OCI-LY3 (cell line): ENCODE data around the gene ZNF639.

ENCODE experiments used
- CTCF ChIP-seq: fragments of 200-600, 300-600 bp; sonication (generic); IDR thresholded peaks from 2 replicates; pipeline ENCODE4 v1.5.1; 2014; ENCODE audit warnings: antibody characterized with exemption, low read length, low read depth
- EZH2phosphoT487 ChIP-seq: fragments of 200-600 bp; shearing (Covaris generic); IDR thresholded peaks from 2 replicates; pipeline ENCODE4 v1.6.1; 2018; ENCODE audit warnings: antibody characterized with exemption, mixed run types, low read depth

GRCh38 chr3:179336345-179336929 lies 13.6 kb downstream of the ZNF639 start:
- no peak for TF ChIP-seq CTCF
- no peak for TF ChIP-seq EZH2phosphoT487
